ENCODE results near the gene PACS2. TPM values are rescaled to one million over a fixed set of nuclear protein-coding genes. Genes with fewer than 3 reads are reported as not detected.

The PACS2 gene
- total and polyA plus RNA-seq, 3 donors from 2014 or later, result 99.2 to 174 (median 167) TPM

GRCh38 chr14:105365101-105365500 lies 50.6 kb downstream of the PACS2 start:
- WGBS, 2 donors, result 90 to 100% methylated on average over 2 to 11 of the region's 11 CpGs
- Histone ChIP-seq H3K36me3 (ENCODE audit: low read depth, missing control alignments) (no peaks in the 10 kb centered on the region), H3K27ac (no peak overlapping the region), H3K27me3 (no peaks in the 10 kb centered on the region), H3K9me3 (no peaks in the 10 kb centered on the region), H3K4me3 (no peak overlapping the region), H3K4me1 (no peaks in the 10 kb centered on the region)
- TF ChIP-seq POLR2A (IDR thresholded peaks at IDR 0.05) (no peak), CTCF (IDR thresholded peaks at IDR 0.05) (no peak)
- intact Hi-C loops (cut with DNase I; ENCODE audit: low total_unique reads), result no loop called here
- no peak for DNase-seq

DNA sequence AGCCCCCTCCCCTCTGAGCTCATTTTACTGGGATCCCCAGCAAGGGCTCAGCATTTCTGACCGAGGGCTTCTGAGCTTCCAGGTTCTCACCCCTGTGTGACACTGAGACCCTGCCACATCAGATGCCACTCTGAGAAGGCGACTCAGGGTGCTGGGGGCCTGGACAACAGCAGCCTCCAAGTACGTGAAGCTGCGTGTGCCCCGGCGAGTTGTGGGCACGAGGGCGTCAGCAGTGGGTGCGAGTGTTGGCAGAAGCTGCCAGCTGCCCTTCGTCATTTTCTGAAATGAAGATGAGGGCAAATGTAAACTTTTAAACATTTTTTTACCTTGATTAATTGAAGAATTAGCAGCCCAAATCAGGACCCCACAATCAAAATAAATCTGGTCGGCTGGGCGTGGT lies 51.1 kb downstream of the PACS2 start:
- no peaks in the 10 kb centered on the region for H3K4me1 ChIP-seq
- H3K27ac ChIP-seq, result no peak overlapping the region
- no peak for DNase-seq
- intact Hi-C loops (cut with DNase I; ENCODE audit: low total_unique reads), result no loop called here
- no peaks in the 10 kb centered on the region for H3K9me3 ChIP-seq
- WGBS, 2 donors, result 94 to 95% methylated on average over 12 of the region's 12 CpGs
- TF ChIP-seq CTCF (IDR thresholded peaks at IDR 0.05) (no peak), POLR2A (IDR thresholded peaks at IDR 0.05) (no peak)
- H3K27me3 ChIP-seq, result no peaks in the 10 kb centered on the region
- H3K4me3 ChIP-seq, result no peak overlapping the region
- no peaks in the 10 kb centered on the region for H3K36me3 ChIP-seq (ENCODE audit: low read depth, missing control alignments)

DNA sequence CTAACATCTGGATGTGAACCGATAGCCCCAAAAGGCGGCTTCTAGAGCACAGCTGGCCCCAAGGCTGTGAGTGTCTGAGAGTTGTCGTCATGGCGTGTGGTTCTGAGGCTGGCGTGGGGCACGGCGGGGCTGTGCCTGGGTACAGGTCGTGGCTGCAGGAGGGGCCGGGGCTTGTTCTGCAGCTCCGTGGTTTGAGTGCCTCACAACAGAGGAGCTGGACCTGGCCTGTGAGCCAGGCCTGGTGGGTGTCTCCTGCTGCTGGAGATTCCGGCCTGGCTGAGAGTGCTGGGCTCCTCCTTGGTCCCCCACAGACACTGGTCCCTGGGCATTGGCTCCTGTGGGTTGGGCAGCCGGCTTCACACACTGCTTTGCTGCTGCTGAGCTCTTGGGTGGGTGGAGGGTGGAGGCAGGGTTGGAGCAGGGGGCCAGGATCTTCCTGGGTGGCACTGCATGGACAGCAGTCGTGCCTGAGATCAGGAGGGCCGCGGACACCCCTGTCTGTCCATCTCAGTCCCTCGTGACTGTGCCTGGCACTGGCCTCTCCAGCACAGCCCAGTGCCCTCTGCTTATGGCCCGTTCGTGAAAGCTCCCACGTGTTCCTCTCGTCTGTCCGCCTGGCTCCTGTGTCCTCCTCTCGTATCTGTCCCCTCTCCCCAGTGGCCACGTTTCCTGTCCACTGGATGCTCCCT lies 52.0 kb downstream of the PACS2 start:
- no peak for DNase-seq
- TF ChIP-seq POLR2A (IDR thresholded peaks at IDR 0.05) (no peak), CTCF (IDR thresholded peaks at IDR 0.05) (no peak)
- H3K27ac ChIP-seq, result no peak overlapping the region
- H3K4me3 ChIP-seq, result no peak overlapping the region
- 94 to 96% methylated on average over 18 to 23 of the region's 23 CpGs for WGBS, 2 donors
- intact Hi-C loops (cut with DNase I; ENCODE audit: low total_unique reads), result no loop called here
- H3K9me3 ChIP-seq, result no peaks in the 10 kb centered on the region
- no peaks in the 10 kb centered on the region for H3K27me3 ChIP-seq
- no peaks in the 10 kb centered on the region for H3K4me1 ChIP-seq
- no peaks in the 10 kb centered on the region for H3K36me3 ChIP-seq (ENCODE audit: low read depth, missing control alignments)

GRCh38 chr14:105367116-105368031 lies 52.8 kb downstream of the PACS2 start:
- intact Hi-C loops (cut with DNase I; ENCODE audit: low total_unique reads), result no loop called here
- 91% methylated on average over 14 to 34 of the region's 34 CpGs for WGBS, 2 donors
- TF ChIP-seq CTCF (IDR thresholded peaks at IDR 0.05) (no peak), POLR2A (IDR thresholded peaks at IDR 0.05) (no peak)

More at GRCh38 chr14:105367116-105368031, 52.8 kb downstream of the PACS2 start:
- DNase-seq, result no peak
- Histone ChIP-seq H3K27me3 (no peaks in the 10 kb centered on the region), H3K4me3 (no peak overlapping the region), H3K27ac (no peak overlapping the region), H3K9me3 (no peaks in the 10 kb centered on the region), H3K4me1 (no peaks in the 10 kb centered on the region), H3K36me3 (ENCODE audit: low read depth, missing control alignments) (no peaks in the 10 kb centered on the region)

Measured in testis (tissue), 3 donors.